Muscle of arm (tissue), 12 donors: ENCODE data around the gene OR6S1. TPM values are rescaled to one million over a fixed set of nuclear protein-coding genes. Genes with fewer than 3 reads are reported as not detected.
"Not testable (repeated sequence)": the region's sequence is repeated elsewhere in the genome, so short reads cannot be mapped to it uniquely, and the experiment has no call there.

Experiments
- DNase-seq: peaks from one replicate; pipeline ENCODE4 v3.0.0-alpha.2; 2013
- polyA plus RNA-seq, 12 donors: library from polyadenylated mRNA; unstranded; fragments of 120-200 nt; gene quantifications; one replicate each; pipeline ENCODE4 v1.2.1, GENCODE V29; 2013; ENCODE audit not compliant: insufficient read length in 12 of 12

OR6S1 gene
- polyA plus RNA-seq, 12 donors: not detected

DNA sequence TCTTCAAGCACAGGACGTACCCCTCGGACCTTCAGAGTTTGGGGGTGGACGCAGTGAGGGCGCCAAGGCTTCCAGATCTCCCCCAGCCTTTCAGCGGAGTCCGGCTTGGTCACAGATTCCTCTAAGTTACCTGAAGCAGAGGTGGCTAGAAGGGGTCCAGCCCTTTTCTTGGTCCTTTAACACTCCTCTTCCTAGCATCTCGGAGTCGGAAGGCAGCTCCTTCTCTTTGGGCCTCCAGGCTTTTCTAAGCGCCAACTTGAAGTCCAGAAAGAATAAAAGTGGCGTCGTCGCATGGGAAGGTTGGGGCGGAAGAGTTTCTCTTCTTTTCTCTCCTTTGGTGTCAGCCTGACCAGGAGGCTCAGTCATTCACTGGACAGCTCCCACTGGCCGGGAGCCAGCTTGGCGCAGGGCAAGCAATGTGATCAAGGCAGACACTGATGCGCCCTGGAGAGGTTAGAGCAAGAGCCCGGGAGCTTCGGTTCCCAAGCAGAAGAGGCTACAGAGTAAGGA, 9.6 kb downstream of the OR6S1 start:
- peak; percentile 53 for DNase-seq

DNA sequence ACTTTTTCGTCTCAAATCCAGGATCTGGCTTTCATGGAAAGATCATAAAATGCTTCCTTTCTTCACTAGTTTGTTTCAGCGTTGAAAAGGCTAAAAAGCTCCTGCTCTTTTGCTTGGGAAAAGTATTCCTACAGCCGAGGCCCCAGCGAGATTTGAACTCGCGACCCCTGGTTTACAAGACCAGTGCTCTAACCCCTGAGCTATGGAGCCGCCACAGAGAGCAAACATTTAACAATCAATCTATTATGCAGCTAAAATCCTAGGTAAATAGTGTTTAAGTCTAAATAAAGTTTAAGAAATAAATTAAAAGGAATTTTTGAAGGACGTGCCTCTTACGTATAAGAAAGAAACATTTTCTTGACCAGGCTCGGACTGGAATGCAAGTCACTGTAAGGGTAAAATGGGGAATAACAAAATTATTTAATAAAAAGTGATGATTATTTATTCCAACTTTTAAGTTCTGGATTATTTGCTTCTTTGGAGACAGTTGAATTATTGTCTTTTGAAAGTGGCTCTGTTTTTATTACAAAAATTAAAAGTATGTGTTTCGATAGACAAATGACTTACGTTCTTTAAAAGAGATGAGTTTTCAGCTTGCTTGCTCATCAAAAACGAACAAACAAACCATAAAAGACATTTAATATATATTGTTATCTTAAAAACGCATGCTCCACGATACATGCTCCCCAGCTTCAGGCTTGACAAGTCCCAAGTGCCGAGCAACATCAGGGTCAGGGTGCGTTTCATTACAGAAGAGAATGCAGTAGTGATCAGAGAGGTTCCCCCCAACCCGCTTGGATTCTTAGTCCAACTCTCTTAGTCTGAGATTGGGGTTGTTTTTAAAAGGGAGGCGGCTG, 10.2 kb downstream of the OR6S1 start:
- DNase-seq: peak; percentile 26

DNA sequence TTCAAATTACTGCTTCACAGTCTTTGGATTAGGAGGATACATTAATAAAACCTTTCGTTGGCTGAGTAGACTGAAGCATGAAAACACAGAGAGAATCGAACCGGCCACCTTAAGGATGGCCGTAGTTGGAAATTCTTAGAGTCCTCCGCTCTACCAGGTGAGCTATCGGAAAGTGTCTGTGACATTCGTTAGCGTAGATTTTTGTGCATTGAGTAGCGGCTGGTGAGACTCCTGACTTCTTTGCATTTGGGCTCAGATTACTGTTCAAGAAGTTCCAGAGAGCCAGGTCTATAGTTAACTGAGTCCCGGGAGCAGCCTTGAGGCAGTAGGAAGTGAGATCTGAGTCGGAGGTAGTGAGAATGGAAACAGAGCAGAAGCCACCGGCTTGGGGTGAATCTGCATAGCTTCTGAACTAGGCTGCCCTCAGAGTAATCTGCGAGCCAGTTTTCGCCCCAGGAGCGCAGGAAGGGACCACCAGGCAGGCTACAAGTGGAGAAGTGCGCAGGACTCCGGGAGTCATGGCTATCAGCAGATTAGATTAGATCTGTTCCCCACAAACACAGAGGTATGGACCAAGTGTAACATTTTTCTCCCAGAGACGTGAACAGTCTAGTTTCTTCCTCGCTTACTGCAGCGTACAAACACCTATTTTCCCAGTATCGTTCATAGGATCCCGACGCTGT, 11.0 kb downstream of the OR6S1 start:
- DNase-seq: no peak

DNA sequence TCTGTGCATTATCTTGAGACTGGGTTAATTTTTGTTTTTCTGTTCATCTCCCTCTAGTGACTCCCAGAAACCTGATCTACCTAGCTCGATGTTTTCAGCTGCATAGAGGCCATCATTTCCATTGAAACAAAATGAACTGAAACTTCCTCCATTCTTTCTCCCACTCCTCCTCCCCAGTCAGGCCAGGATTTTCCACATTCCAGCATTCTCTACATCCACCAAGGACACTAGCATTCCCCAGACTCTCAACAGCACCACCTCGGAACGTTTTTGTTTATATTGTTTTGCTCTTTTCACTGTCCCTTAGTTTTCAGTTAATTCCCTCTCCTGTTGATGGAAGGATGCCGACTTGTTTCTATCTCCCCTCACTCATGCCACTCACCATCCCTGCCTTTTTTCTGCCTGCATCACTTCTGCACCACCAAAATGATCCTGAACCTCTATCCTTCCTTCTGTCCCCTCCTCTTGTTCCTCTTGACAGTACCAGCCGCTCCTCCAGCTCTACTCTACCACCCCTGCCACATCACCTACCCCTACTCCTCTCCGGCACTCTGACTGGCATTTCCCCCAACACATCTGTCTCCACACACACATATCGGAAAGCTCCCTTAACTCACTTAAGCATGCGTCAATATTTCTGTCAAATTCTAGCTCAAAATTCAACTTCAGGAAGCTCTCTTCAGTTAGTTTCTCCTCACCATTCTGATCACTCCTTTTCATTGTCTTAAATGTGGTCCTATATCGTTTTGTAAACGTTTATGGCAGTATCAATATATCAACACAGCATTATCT, 13.2 kb downstream of the OR6S1 start:
- DNase-seq: no peak

DNA sequence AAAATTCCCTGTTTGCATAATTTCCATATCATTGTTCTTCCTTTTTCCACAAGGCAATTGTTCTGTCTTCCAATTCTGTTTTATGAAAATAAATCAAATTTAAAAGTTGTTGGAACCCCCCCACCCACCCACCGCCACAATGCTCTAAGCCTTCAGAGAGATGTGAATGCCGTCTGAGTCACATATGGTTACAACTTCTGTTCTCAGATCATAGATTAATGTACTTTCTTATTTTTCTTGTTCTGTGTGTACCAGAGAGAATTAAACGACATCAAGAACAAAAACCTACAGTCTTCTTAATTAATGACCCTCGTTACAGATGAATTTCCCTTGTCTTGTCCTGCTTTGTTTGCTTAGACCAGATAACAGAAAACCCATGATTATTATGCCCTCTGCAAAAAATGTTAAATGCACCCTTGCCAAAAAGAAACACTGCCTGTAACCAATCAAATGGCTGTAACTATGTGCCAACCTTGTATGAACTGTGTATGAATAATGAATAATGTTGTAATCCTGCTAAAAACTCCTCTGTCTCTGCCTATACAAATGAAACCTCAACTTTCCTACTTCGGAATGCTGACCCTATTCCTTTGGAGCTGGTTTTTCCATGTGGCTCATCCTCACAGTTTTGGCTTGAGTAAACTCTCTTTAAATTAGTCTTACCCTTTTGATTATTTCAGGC, 14.0 kb downstream of the OR6S1 start:
- no peak for DNase-seq

DNA sequence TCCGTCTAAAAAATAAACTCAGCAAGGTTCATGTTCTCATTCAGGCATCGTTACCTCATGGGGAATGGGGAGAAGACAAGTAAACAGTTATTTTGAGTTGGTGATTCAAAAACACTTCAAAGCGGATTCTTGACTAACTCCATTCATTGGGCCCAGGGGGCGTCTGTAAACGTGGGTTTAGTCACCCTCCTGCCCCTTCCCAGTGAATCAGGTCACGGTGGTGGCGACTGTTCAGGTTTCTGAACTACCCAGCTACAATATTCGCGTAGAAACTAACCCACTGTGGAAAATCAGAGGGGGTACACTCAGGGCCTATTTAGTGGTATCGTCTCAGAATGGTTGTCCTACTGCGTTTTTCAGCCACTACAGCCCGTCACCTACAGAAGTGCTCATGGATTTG, 15.2 kb downstream of the OR6S1 start:
- DNase-seq: no peak

DNA sequence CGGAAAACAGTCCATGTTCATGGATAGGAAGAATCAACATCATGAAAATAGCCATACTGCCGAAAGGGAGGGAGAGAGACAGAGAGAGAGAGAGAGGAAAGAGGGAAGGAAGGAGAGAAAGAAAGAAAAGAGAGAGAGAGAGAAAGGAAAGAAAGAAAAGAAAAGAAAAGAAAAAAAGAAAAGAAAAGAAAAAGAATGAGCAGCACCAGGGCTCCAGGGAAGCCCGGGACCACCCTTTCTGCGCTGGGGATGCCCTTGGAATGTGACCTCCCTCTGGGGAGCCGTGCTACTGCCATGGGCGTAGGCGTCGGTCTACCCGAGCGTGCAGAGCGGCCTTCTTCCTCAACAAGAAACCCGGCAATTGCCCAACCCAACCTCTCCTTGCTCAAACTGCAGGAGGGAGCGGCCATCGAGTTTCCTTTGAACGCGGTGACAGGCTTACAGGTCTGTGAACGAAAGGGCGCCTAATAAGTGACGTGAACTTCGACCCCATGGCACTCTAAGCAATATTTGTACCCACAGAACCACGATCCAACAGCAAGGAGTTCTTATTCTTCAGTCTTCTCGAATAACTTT, 16.9 kb downstream of the OR6S1 start:
- no peak for DNase-seq

DNA sequence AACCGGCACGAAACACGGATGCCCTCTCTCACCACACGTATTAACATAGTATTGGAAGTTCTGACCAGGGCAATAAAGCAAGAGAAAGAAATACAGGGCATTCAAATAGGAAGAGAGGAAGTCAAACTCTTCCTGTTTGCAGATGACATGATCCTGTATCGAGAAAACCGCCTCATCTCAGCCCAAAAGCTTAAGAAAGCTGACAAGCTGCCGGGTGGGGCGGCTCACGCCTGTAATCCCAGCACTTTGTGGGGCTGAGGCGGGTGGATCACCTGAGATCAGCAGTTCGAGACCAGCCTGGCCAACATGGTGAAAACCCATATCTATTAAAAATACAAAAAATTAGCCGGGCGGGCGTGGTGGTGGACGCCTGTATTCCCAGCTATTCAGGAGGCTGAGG, 17.7 kb downstream of the OR6S1 start:
- no peak for DNase-seq

DNA sequence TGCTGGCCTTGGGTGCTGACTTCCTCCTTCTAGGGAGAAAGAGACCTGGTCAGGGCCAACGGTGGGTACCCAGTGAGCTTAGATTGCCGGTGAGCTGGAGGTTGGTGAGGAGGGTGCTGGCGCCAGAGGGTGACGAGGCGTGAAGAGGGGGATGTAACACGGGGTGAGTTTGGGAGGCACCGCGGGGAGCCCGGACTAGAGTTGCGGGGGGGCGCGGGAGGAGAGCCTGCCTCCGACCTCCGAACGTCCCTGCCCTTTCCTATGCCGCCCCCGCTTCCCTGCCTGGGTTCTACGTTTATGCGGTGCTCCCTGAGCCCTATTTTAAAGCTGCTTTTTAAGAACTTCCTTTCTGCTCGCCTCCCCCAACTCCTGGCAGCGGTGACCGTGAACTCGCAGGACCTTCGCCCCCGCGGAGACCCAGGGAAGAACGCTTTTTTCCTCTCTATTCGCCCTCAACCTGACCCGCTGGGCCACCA, 18.6 kb downstream of the OR6S1 start:
- DNase-seq: no peak

DNA sequence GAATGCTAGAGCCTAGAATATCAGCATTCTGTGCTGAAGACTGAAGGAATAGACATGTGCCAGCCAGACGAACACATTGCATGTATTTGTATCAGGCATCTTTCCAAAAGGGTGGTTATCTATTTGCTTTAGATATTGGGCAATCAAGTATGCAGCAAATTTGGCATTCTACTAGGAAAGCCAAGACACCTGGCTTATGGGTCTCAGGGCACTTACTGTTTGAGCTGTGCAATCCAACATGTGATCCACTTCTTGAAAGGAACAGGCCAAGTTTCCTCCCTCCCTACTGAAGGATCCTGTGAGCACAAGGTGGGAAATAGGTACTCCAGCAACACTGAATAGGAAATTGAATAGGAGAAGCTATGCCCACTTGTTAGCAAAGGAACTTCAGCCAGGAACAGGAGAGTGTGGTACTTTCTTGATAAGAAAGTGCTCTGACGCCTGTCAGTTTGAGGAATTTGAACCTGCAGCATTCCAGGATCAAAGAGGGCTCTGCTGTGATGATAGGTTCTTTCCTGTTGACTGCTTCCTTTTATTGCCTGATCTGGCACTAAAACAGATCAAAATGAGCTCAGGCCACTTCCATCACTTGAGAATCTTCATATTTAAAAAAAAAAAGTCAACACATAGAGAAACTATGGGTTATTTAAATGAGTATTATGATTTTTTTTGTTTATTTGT, 20.6 kb downstream of the OR6S1 start:
- DNase-seq: no peak

DNA sequence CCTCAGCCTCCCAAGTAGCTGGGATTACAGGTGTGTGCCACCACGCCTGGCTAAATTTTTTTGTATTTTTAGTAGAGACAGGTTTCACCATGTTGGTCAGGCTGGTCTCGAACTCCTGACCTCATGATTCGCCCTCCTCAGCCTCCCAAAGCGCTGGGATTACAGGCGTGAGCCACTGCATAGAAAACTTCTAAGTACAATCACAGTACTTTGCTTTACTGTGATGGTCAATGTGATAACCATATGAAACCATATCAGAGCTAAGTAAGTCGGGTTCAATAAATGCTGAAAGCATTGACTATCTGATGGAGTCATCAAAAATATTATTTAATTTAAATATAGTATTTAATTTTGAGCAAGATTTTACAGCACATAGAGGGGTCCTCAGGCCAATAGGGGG, 21.8 kb downstream of the OR6S1 start:
- not testable (repeated sequence) for DNase-seq

DNA sequence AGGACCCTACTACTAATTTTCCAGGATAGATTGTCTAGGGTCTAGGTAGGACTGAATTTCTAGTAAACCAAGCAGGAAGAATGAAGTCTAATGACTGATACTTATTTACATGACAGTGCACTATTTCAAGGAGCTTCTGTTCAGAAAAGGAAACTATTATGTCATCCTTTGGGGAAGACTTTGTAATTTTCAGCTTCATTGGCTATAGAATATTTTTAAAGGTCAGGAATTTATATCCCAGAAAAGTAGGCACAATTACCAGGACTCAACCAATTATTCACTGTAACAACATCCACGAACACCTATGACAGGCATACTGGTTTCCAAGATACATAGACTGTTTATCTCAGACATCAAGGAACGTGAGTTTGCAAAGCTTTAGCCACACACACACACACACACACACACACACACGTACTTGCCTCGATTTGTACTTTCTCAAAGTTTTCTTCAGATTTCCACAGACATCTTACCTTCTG, 23.2 kb downstream of the OR6S1 start:
- no peak for DNase-seq

DNA sequence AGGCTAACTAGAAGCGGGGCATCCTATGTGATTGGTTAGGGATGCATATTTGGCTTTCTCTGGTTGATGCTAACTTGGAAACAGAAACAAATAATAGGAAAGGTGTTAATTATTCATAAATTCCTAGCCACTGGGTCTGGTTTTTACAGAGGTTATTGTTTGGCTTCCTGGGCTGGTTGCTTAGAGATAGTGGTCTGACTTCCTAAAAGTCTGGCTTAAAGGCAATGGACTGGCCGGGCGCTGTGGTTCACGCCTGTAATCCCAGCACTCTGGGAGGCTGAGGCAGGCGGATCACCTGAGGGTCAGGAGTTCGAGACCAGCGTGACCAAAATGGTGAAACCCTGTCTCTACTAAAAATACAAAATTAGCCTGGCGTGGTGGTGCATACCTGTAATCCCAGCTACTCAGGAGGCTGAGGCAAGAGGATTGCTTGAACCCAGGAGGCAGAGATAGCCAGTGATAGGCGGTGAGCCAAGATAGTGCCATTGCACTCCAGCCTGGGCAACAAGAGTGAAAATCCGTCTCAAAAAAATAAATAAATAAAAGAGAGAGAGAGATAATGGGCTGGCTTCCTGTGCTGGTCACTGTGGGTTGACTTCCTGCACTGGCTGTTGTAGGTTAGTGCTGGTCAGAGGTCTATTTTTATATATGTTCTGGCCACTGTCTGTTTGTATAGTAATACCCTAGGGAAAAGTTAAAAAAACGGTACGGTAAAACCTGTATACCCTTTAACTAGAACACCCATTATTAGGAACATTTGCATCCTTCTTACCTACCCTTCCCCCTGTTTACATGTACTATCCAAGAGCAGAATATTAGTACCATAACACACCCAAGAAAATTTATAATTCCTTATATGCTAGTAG, 24.1 kb downstream of the OR6S1 start:
- no peak for DNase-seq

DNA sequence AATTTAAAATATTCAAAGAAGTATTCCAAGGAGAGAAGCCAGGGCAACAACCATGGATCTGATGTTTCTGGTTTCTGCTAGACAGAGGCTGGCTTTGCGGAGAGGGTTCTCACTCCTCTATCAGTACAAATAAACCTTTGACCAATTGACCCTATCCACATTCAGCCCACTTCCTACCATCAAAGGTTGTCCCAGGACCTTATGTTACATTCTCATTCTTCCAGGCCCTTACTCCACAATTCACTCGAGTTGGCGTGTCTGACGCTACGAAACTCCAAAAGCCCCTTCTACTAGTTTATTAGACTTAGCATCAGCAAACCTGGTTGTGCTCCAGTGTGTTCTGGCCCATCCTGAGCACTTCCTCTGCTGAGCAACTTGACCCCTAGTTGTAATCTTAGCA, 25.5 kb downstream of the OR6S1 start:
- no peak for DNase-seq

DNA sequence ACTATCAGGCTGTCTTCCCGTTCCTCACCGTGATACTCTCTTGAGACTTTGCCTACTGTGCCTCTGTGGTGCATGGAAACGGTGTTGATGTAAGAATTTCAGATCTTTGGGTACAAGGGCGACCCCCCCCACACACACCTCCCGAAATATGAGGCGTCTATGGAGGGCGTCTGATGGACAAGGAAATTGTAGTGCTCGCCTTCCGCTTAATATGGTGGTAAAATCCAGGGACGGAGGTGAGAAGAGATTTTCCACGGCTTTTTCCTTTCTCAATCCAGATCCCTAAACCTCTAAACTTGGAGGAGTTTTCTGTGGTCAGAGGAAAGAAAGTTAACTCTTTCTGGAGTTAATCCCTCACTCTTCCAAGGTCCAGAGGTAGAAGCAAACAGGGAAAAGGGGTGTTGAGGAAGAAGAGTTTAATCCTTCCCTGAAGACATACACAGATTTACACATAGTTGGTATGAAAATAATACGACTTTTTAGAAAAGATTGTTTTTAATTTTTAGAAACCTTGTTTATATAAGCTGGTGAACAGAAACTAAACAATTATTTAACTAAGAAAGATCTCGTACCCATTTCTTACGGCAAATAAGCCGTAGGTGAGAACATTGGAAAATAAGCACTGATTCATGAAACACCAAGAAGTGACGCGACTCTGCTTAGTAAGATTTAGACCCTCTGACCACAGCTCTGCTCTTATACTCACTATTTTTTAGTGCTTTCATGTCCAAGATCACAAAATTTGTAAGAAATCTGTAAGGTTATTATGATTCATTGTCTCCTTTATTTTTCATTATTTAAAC, 27.3 kb downstream of the OR6S1 start:
- no peak for DNase-seq

DNA sequence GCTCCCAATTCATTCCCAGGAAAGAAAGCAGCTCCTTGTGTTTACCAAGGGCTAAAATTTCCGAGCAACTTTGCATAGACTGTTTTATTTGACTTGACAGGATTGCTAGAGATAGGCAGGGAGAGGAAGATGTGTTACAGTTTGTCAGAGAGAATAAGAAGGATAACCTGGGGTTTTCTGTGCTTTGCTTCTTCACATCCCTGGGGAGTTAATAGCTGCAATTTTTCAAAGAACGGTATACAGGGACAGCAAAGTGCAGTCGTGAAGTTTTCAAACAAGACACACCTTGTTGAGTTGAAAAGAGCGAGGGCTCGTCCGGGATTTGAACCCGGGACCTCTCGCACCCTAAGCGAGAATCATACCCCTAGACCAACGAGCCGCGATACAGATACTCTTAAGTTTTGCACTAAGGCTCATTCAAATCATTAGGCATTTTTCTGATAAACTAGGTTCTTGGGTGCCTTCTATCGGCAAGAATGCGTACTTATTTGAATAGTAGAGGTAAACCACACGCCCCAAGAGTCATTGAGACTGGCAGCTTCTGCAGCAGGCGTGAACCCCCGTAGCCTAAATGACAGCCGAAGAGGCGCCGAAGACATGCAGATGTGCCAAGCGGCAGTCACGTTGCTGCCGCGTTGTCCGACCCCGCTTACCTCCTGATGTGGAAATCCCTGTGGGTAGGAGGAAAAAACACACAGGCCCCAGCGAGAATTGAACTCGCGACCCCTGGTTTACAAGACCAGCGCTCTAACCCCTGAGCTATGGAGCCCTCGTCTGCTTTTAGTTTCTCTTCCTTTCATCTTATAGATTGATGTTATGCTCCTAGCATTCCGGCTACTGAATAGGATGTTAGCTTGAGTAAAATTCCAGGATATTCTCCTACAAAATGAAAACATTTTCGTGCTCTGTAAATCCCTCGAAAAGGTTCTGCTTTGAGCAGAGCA, 28.1 kb downstream of the OR6S1 start:
- peak; percentile 90 for DNase-seq

DNA sequence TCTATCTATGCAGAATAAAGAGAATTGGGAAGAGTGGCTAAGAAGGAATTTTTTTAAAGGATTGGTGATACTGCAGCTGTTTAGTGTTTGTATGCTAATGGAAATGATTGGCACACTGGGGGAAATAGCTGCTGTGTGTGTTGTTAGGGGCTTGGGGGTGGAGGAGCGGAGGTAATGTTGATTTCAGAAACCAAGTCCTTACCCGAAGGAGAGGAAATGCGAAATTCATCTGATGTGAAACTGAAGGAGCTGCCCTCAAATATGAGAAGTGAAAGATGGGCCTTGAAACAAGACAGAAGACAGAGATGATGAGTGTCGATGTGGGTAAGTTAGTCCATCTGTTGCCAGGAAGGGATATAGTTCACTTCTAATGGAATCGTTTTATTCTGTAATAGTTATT, 29.1 kb downstream of the OR6S1 start:
- DNase-seq: no peak
